Aorta (tissue), 5 donors: ENCODE data around the gene RTN4IP1. TPM values are rescaled to one million over a fixed set of nuclear protein-coding genes. Genes with fewer than 3 reads are reported as not detected.
A peak's percentile ranks its signal among the peaks of the same experiment; 100 is the strongest.
"Not testable (repeated sequence)": the region's sequence is repeated elsewhere in the genome, so short reads cannot be mapped to it uniquely, and the experiment has no call there.

Experiments used
- ATAC-seq: fragments of 200-7000 bp; cut with Tn5 transposase; one replicate; pipeline ENCODE4 v1.9.1; 2022; ENCODE audit warnings: moderate library complexity; ENCODE audit not compliant: low FRiP score
- DNase-seq, 2 donors: peaks; one replicate each; pipeline ENCODE4 v3.0.0-alpha.2; 2020
- H3K27ac ChIP-seq, 2 donors: one replicate each; pipeline ENCODE4 v1.5.1; 2013; ENCODE audit warnings: low read length in 2 of 2, mild to moderate bottlenecking in 2 of 2, moderate library complexity in 2 of 2, control low read depth in 1 of 2, inconsistent platforms in 1 of 2, low read depth in 1 of 2
- H3K27me3 ChIP-seq, 2 donors: one replicate each; pipeline ENCODE4 v1.6.1; 2013; ENCODE audit warnings: control low read depth in 1 of 2, low read length in 1 of 2, mild to moderate bottlenecking in 1 of 2, moderate library complexity in 1 of 2; ENCODE audit not compliant: insufficient read depth in 2 of 2, control insufficient read depth in 1 of 2
- H3K36me3 ChIP-seq, 2 donors: one replicate each; pipeline ENCODE4 v1.6.1; 2013; ENCODE audit warnings: control low read depth in 1 of 2, low read length in 1 of 2, mild to moderate bottlenecking in 1 of 2; ENCODE audit not compliant: insufficient read depth in 2 of 2, control insufficient read depth in 1 of 2
- H3K4me1 ChIP-seq, 2 donors: one replicate each; pipeline ENCODE4 v1.6.1; 2013; ENCODE audit warnings: low read length in 2 of 2, control low read depth in 1 of 2, mild to moderate bottlenecking in 1 of 2, moderate library complexity in 1 of 2; ENCODE audit not compliant: insufficient read depth in 2 of 2, control insufficient read depth in 1 of 2
- H3K4me3 ChIP-seq, 2 donors: one replicate each; pipeline ENCODE4 v1.5.1; 2013; ENCODE audit warnings: low read length in 2 of 2, control low read depth in 1 of 2, mild to moderate bottlenecking in 1 of 2
- H3K9me3 ChIP-seq: one replicate; pipeline ENCODE4 v1.6.1; 2013; ENCODE audit warnings: mild to moderate bottlenecking, low read length; ENCODE audit not compliant: control insufficient read depth
- WGBS, 2 donors: extraction: QIAGEN DNeasy Blood & Tissue Kit; methylation state at CpG; one replicate each; pipeline ENCODE4 v1.1.7; 2013; 5-methylcytosine and 5-hydroxymethylcytosine counted together
- intact Hi-C, 2 donors: fragments of 100-400 bp; cut with DNase I; formaldehyde crosslinking; loops; one replicate each; pipeline versions ENCODE4 v1.14.2 to v1.15.0; 2022
- polyA plus RNA-seq, 2 donors: library from polyadenylated mRNA; stranded (reverse); fragments of 200-250 nt; gene quantifications; one replicate each; pipeline ENCODE4 v1.2.3, GENCODE V29; 2013
- total RNA-seq, 2 donors: library from RNA; stranded (reverse); fragmentation: NEBNext Ultra II Directional; extraction: Animal tissue kit (Norgen Biotek cat#: 25700); gene quantifications; one replicate each; pipeline ENCODE4 v1.2.1, GENCODE V29; 2021
- donor health status: healthy with polysubstance abuse.
- donor health status: Bipolar disorder and iron deficiency.
- donor health status: DM: no; HTN: no; CAD: no.
- donor health status: DM: no; HTN: no; CAD: no.
- donor health status: DM: yes; HTN: yes; CAD: no.

RTN4IP1 gene
- total and polyA plus RNA-seq, 4 donors, result 2.5 to 3.6 (median 3.1) TPM

- H3K4me1 ChIP-seq, H3K27me3 ChIP-seq, H3K36me3 ChIP-seq, H3K9me3 ChIP-seq, intact Hi-C loops, DNase-seq, H3K4me3 ChIP-seq, H3K27ac ChIP-seq, ATAC-seq: not testable (repeated sequence)
- 95 to 98% methylated on average over 3 of the region's 6 CpGs for WGBS, 2 donors
Observed at GRCh38 chr6:106548926-106549455, 80.3 kb downstream of the RTN4IP1 start.

GRCh38 chr6:106547601-106548453 lies 81.5 kb downstream of the RTN4IP1 start:
- Histone ChIP-seq H3K9me3 (no peaks in the 10 kb centered on the region), H3K4me3 (no peak overlapping the region), H3K27me3 (no peaks in the 10 kb centered on the region), H3K27ac (no peak overlapping the region), H3K36me3 (no peaks in the 10 kb centered on the region), H3K4me1 (peaks cover 3 to 4% of the 10 kb centered on the region in 2 donors)
- no peak for DNase-seq
- 30 to 35% methylated on average over 6 of the region's 6 CpGs for WGBS, 2 donors
- no peak for ATAC-seq
- intact Hi-C loops, result loop anchor here in 1 of 2 donors (2.0 kb wide), 1 partner anchor 35 kb away; no protein-coding TSS in a partner anchor

DNA sequence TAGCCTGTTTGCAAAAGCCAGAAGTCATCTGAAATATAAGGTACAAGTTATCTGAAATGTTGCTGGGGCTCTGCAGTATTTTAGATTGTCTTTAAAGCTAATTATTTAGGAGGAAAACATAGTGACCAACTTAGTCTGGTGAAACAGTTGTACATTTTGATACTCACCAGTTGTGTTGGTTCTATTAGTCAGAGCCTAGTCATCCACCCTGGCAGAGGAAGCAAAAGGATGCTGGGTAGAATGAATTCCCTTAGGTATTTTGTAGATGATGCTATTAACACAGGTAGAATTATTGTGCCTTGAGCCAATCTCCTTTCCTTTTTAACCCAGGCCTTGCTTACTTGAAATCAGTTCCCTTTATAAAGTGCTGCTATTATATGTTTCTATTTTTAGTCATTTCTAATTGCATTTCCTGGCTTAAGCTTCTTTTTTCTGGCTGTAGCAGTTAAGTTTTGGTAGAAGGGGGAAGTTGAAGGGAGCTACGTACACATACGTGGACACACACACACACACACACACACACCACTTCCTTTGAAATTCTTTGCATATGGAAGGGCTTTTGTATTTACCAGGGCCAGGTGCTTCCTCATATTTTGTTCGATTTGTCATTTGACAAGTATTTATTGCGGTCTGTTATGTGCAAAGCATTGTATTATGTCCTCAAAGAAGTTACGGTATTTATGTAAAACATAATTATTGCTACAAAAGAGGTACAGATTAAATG lies 82.4 kb downstream of the RTN4IP1 start:
- H3K27me3 ChIP-seq, result no peaks in the 10 kb centered on the region
- no peaks in the 10 kb centered on the region for H3K9me3 ChIP-seq
- no peak overlapping the region for H3K4me3 ChIP-seq
- no peak for ATAC-seq
- 59 to 60% methylated on average over 5 of the region's 5 CpGs for WGBS, 2 donors
- DNase-seq, result no peak
- intact Hi-C loops, result loop anchor here in 1 of 2 donors (2.0 kb wide), 1 partner anchor 34 kb away; no protein-coding TSS in a partner anchor
- H3K4me1 ChIP-seq, result peaks cover 3 to 4% of the 10 kb centered on the region in 2 donors
- H3K27ac ChIP-seq, result no peak overlapping the region
- H3K36me3 ChIP-seq, result no peaks in the 10 kb centered on the region

DNA sequence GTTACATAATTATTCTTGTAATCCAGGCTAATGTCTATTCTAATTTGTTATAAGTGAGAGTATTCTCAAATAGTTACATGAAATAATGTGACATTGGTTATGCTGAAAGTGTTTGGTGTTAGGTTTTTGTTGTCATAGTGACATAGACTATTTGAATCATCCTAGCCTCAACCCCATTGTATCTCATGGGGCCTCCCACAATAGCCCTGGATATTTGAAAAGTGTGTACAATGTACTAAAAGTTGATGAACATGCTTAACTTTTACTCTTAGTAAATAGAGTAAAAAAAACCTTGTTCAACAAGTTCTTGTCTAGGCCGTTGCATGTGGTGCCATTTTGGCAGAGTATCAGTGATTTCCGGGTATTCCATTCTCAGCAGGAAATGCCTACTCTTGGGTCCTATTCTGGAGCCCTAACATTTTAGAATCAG lies 83.0 kb downstream of the RTN4IP1 start:
- H3K27ac ChIP-seq, result no peak overlapping the region
- H3K9me3 ChIP-seq, result no peaks in the 10 kb centered on the region
- H3K4me3 ChIP-seq, result no peak overlapping the region
- DNase-seq (no peak), ATAC-seq (no peak)
- WGBS, 2 donors, result 6 to 12% methylated on average over 2 of the region's 2 CpGs
- peaks cover 3 to 4% of the 10 kb centered on the region in 2 donors for H3K4me1 ChIP-seq
- H3K36me3 ChIP-seq, result no peaks in the 10 kb centered on the region
- H3K27me3 ChIP-seq, result no peaks in the 10 kb centered on the region
- intact Hi-C loops, result loop anchor here in 1 of 2 donors (2.0 kb wide), 1 partner anchor 33 kb away; no protein-coding TSS in a partner anchor

- Histone ChIP-seq H3K9me3 (no peaks in the 10 kb centered on the region), H3K4me1 (no peaks in the 10 kb centered on the region), H3K27me3 (no peaks in the 10 kb centered on the region), H3K36me3 (no peaks in the 10 kb centered on the region), H3K27ac (no peak overlapping the region), H3K4me3 (no peak overlapping the region)
- intact Hi-C loops, result no loop called here
- WGBS, 2 donors, result 84 to 88% methylated on average over 6 of the region's 6 CpGs
- ATAC-seq, result no peak
- DNase-seq, result no peak
Observed at GRCh38 chr6:106540907-106541306, 88.4 kb downstream of the RTN4IP1 start.

GRCh38 chr6:106540432-106540831 lies 88.9 kb downstream of the RTN4IP1 start:
- H3K4me1 ChIP-seq, result no peaks in the 10 kb centered on the region
- H3K36me3 ChIP-seq, result no peaks in the 10 kb centered on the region
- no peaks in the 10 kb centered on the region for H3K27me3 ChIP-seq
- intact Hi-C loops, result no loop called here
- no peak overlapping the region for H3K27ac ChIP-seq
- ATAC-seq (no peak), DNase-seq (no peak)
- H3K4me3 ChIP-seq, result no peak overlapping the region
- H3K9me3 ChIP-seq, result no peaks in the 10 kb centered on the region

DNA sequence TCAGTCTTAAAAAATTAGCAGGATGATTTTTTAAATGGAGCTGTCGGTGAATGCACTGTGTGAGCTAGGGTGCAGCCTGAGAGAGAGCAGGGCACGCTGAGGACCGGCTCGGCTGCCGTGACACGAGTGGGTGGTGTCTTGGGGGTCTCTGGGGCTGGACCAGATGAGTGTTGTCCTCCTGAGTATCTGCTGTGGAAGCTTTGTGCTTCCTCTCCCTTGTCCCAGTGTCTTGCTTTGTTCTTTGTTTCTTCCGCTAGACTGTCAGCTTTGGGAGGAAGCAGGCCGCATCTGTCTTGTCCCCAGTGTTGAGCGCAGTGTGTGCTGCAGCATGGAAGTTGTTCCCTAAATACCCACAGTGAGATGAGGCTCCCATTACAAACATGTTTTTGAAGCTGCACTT lies 89.4 kb downstream of the RTN4IP1 start:
- Histone ChIP-seq H3K4me1 (no peaks in the 10 kb centered on the region), H3K27me3 (no peaks in the 10 kb centered on the region), H3K36me3 (no peaks in the 10 kb centered on the region), H3K27ac (no peak overlapping the region), H3K9me3 (no peaks in the 10 kb centered on the region), H3K4me3 (no peak overlapping the region)
- no peak for ATAC-seq
- DNase-seq, result peak in 1 of 2 donors; percentile 65
- intact Hi-C loops, result no loop called here
- WGBS, 2 donors, result 79 to 84% methylated on average over 9 of the region's 9 CpGs

- 80 to 89% methylated on average over 1 of the region's 1 CpG for WGBS, 2 donors
- Histone ChIP-seq H3K27me3 (no peaks in the 10 kb centered on the region), H3K9me3 (no peaks in the 10 kb centered on the region), H3K36me3 (no peaks in the 10 kb centered on the region), H3K27ac (no peak overlapping the region), H3K4me1 (no peaks in the 10 kb centered on the region), H3K4me3 (no peak overlapping the region)
- ATAC-seq (no peak), DNase-seq (no peak)
- intact Hi-C loops, result no loop called here
Observed at GRCh38 chr6:106538145-106538544, 91.2 kb downstream of the RTN4IP1 start.
